COLO668 (cell line): ENCODE measurements around the gene CRTAC1.

Experiments used
- DNase-seq: peaks from one replicate; lab custom pipeline; 2025; ENCODE audit not compliant: unreplicated experiment; lab: John Stamatoyannopoulos, UW

CRTAC1 gene

DNA sequence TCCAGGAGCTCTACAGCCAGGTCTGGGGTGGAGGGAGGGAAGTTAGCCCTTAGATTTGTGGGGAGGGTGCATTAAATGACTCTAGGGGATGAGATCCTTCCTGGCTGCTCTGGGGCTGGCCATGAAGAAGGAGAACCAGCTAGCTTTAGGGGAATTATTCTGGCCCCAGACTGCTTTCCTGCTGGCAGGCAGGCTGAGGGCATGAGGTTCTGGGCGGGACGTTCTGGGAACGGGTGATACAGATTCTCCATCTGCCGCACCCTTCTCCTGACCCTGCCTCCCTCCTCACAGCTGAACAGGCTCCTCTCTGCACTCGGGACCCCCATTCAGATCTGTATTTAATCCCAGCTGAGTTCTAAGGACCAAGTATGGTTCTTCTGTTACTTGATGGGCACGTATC is 156.9 kb downstream of the CRTAC1 start:
- no peak for DNase-seq

DNA sequence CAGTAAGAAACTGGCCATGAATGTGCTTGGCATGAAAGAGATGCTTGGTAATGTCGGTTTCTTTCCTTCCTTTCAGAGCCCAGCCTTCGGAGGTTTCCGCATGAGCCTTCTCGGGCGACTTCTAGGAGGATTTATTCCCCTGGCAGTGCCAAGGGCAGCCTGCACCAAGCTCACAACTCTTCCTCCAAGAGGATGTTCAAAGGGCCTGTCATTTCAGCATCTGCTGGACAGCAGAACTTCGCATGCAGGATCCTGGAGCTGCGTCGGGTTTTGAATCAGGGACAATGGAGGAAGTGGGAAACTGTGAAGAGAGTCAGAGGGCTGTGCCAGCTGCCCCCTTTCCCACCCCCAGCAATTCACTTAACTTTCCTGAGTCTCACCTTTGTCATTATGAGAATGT is 159.4 kb downstream of the CRTAC1 start:
- DNase-seq = no peak

DNA sequence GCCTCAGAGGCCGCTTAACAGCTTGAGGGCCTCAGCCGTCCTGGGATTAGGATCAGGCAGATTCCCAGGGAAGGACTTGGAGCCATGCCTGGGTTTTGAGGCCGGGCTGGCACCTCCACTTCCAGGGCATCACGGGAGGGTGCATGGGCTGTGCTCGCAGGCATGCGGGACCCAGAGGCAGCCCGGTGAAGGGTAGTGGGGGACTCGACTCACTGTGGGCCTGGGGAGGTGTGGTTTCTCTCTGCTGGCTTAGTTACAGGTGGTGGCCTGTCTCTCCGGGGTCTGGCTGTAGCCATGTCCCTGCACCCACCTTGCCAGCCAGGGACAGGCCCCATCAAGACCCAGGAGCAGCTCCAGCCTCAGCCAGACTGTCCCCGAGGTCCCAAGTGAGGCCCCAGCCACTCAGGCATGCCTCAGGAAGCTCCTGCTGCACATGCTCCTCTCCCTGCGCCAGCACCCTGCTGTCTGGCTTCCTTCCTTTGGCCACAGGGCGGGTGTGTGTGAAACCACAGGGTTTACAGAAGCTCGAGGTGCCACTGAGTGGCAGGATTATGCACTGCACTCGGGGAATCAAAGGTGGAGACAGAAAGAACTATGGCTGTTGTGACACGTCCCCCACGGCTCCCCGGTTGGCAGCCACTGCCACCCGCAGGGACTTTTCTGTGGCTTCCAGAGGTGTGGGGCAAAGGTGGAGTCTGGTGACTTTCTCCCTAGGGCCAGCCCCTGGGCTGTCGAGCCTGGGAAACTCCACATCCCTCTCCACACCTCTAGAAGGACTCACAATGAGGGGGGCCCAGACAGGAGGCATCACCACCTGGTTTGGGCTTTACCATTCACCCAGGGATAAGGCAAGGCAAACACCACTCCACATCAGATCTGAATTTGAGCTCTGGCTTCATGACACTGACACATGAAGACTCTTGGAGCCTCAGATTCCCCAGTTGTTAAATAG is 161.1 kb downstream of the CRTAC1 start:
- DNase-seq = peak; percentile 83

DNA sequence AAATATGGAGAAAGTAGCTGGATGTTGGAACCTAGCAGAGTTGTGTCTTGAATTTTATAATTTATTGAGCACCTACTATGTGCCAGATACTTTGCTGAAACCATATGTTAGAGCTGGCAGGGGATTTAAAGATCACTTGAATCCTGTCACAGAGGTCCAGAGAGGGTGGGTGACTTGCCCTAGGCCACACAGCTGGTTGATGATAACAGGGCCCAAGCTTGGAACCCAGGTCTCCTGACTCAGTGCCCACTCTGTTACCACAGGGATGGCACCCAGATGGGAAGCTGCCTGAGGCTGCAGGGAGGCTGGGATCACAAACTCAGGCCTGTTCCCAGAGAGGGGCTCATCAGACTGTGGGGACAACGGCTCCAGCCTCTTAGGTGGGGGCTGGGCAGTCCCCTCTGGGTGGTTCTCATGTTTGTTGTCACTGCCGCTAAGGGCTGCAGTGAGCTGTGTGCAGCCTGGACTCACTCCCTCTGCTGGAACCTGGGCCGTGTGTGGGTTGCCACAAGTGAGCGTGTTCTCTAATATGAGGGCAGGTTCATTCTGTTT is 162.2 kb downstream of the CRTAC1 start:
- no peak for DNase-seq

DNA sequence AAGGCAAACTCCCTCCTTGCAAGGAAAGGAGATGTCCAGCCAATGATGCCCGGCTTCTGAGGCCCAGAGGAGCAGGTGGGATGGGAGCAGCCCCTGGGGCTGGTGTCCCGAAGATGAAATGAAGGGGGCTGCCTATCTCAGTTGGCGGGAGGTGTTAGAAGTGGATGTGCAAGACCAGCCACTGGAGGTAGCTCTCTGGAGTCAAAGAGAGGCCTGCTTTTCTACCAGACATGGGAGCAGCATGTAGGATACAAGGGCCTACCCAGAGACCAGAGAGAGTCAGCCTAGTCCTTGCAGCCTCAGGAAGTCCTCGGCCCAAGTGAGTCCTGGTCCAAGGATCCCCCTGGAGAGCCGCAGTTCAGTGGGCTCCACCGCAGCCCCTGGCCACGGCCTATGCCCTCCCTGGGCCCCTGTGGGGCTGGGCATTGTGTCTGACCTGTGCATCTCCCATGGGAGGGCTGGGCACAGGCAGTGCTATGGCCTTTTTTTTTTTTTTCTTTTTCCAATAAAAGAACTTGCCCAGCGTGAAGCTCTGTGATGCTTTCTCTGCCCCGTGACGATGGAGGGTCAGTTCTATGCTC is 163.1 kb downstream of the CRTAC1 start:
- no peak for DNase-seq

DNA sequence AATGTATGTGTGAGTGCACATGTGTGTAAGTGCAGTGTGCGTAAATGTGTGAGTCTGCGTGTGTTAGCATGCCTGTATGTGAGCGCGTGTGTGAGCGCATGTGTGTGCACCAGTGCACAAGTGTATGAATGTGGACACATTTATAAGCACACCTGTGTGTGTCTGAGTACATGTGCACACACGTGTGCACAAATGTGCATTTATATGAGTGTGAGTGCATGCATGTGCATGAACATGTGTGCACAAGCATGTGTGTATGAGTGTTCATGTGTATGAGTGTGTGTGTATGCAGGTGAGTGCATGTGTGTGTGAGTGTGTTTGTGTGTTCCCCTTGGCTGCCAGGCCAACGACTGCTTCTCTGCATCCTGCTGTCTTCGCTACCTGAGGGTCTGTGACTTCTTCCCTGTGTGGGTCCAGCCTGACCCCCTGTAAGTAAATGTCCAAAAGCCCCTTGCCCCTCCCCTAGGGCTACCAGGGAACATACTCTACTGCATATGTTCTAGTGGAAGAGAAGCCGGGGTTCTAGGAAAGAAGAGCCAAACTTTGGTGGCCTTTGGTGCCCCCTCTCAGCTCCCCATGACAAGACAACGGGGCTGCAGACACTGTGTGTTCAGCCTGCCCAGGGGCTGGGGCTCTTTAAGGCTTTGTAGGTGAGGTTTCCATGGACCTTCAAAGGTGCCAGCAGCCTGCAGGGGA is 163.7 kb downstream of the CRTAC1 start:
- no peak for DNase-seq

DNA sequence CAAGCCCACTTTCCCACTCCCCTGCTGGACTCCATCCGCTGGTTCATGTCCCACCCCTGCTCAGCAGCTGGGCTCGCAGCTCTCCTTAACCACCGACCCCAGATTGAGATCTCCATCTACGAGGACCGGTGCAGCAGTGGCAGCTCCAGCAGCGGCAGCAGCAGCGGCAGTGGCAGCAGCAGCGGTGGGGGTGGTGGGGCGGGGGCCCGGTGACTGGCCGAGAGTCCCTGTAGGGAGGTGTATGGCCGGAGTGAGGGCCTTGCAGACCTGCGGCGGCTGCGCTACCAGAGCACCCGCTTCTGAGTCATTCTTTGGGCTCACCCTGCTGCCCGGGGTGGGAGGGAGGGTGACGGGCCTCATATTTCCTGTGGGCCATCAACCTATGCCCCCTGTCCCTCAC is 164.9 kb downstream of the CRTAC1 start:
- DNase-seq = no peak

DNA sequence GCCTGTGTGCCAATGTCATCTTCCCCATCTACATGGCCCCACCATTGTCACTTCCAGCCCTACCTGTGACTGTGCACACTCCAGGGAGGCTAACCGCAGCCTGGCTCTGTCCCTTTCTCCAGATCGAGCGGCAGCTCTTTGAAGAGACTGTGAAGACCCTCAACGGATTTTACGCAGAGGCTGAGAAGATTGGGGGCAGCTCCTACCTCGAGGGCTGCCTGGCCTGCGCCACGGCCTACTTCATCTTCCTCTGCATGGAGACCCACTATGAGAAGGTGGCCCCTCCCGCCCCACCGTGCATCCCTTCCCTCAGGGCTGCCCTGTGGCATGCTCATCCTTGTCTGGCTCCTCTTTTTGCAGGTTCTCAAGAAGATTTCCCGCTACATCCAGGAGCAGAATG is 166.6 kb downstream of the CRTAC1 start:
- no peak for DNase-seq

DNA sequence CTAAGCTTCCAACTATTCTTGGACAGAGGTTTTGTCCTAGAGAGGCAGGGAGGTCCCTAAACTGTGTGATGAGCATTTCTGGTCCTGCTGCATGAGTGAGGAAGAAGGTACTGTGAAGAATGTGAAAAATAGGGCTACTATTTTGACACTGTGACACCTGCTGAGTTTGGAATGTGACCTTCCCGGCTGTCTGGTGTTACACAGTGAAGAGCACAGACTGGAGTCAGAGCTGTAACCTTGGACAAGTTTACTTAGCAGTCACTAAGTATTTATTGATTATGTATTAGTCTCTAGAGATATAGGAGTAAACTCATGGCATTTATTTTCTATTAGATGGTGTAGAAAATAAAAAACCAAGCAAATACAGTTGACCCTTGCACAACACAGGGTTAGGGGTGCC is 168.5 kb downstream of the CRTAC1 start:
- DNase-seq = no peak

DNA sequence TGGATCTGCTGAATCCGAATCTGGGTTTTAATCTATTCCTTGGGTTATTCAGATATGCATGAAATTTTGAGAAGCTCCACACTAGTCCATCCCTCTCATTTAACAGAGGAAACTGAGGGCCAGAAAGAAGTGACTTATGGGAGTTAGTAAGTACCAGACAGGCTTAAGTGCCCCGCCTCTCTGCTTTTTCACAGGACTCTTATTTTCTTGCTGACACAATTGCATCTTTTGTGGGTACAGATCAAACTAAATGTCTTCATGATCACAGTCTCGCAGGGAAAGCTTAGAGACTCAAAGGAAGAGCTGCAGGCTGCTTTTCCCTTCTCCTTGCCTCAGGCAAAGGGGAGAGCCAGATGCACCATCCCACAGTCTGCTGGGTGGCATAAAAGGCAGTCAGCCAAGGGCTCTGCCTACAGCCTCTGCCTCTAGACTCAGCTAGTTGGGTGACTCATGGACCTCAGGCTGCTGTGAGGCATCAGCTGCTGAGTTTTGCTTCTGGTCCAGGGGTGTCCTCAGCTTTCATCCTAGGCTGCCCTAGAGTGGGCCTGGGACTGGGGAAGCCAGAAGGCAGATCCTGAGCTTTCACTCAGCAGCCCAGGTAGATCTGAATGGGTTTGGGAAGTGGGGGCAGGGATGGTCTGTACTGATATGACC is 169.2 kb downstream of the CRTAC1 start:
- no peak for DNase-seq

DNA sequence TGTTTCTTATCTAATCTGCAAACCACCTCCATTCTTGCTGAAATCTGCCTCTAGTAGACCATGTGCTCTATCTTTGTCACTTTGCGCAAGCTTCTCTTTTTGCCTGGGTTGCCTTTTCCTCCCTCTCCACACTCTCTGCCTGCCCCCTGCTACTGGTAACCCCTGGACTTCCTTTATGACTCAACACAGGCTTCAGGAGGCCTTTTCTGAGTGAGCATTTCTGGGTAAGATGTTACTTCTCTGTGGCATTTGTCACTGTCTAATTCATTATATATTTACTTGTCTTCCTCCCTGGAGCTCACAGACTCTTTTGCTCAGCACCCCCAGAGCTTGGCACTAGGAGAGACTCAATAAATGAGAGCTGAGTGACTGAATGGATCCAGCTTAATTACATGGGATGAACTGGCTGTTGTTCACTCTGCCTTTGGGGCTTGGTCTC is 172.4 kb downstream of the CRTAC1 start:
- no peak for DNase-seq

DNA sequence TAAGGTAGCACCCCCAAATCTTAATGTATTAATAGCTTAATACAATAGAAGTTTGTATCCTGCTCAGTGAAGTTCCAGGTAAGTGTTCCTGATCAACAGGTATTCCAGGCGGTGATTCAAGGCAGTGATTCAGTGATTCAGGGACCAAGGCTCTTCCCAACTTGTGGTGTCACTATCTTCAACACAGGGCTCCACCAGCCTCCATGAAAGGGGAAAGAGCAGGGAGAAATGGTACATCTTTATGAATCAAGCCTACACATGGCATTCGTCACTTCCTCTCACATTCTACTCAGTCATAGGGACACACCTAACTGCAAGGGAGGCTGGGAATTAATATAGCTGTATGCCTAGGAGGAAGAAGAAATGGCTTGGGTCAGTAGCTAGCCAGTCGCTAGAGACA is 175.7 kb downstream of the CRTAC1 start:
- DNase-seq = no peak

DNA sequence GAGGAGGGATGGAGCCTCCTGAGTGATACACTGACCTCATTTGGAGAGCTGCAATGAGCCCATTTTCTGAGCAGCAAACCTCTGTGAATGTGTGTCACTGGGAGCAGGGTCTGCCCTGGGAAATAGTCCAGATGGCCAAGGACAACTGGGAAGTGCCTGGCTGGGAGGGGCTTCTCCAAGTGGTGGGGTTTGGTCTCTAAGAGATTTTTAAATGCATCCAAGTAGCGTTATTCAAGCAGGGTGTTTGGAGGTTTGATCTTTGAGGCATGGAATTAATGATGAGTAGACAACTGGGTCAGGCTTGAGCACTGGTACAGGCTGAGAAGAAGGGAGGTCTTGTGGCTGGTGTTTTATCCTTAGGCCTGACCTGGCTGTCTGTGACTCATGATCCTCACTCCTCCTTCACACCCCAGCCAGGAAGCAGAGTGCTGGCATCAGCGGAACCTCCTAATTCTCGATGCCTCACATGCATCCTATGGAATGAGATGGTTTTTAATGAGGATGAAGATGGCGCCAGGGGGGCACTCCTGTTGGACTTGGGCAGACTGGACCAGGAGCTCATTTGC is 177.5 kb downstream of the CRTAC1 start:
- no peak for DNase-seq

DNA sequence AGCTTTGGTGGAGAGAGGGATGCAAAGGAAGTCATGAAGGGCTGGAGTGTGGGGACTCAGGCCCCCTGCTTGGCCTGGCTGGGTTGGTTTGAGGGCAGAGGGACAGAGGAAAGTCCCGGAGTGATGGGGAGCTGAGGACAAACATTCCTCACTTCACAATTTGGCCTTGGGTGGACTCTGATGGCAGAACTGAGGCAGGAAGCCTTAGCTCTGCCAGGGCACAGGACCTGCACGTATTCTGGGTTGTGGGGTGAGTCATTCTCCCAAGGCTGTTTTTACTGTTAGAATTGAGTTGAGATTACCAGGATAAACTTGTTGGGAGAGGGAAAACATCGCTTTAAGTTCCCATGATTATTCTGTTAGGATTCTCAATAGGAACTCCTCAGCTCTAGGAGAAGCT is 178.1 kb downstream of the CRTAC1 start:
- no peak for DNase-seq

DNA sequence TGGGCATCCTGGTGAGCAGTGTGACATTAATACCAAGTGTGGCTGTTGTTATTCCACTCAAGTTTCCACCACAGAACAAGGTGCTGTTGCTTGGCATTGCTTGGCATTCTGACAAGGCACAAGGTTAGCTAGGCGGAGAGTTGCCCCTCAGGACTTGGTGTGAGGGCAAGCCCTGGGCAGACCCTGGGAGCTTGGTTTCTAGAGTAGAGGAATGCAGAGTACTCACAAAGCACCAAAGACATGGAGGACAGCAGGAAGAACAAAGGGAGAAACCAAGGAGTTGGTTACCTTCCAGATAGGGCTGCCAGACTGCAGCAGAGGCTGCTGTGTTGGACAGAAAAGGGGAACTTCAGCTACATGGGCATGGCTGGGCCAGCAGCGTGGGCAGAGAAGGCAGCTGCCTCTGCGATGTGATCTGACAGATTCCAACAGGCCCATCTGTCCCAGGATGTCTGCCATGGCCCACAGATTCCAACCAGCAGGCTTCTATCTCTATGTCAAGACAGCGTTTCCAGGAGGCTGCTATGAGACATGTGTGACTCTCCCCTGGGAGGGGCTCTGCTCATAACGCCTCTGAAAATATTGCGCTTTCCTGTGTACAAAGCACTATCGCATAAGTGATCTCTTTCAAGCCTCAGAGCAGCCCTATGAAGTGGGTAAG is 178.9 kb downstream of the CRTAC1 start:
- no peak for DNase-seq

DNA sequence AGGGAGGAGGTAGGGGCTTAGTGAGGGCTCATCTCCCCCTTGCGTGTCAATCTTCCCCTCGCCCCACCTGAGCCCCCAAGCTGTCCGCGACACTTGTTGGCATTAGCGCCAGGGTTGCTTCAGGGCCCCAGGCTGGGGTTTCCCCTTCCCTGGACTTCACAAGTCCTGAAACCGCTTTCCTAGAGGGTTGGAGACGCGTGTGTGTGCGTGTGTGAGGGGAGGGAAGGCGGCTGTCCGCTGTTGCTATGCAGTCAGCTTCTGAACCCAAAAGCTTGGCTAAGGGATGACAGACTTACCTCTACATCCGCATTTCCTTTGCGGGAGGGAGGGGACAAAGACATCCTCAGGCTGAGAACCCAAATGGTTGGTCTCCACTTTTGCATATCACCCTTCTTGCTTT is 180.0 kb downstream of the CRTAC1 start:
- DNase-seq = peak; percentile 28

DNA sequence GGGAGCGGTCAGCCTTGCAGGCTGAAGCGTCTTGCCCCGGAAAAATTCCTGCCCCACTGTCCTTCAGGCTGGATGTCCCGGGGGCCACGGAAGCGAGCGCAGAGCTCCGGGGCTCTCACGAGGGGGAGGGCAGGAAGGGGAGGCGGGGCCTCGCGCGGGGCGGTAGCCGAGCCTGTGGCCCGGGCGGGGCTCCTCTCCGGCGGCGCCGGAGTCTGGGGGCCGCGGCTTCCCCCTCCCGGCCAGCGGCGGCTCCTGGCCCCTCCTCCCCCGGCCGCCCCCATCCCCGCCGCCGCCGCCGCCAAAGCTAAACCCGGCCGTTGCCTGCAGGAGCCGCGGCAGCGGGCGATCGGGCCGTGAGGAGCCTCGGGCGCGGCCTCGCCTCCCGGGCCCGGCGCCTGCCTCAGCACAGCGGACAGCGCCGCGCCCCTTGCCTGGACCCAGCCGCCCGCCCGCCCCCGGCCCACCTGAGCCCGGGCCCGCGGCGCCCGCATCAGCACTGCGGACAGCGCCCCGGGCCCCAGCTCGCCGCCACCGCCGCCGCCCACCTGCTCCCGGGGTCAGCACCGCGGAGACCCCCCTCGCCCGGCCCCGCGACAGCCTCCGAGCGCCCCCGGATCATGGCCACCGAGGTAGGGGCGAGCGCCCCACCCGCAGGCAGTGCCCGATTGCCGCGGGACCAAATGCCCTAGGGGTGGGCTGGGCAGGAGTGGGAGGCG is 180.6 kb downstream of the CRTAC1 start, which contains the start of gene GOLGA7B:
GOLGA7B (plus strand) TSS at position 157 of the 716 bp plus-strand sequence; CDS start at position 618, 461 bp downstream.
- DNase-seq = peak; percentile 76

DNA sequence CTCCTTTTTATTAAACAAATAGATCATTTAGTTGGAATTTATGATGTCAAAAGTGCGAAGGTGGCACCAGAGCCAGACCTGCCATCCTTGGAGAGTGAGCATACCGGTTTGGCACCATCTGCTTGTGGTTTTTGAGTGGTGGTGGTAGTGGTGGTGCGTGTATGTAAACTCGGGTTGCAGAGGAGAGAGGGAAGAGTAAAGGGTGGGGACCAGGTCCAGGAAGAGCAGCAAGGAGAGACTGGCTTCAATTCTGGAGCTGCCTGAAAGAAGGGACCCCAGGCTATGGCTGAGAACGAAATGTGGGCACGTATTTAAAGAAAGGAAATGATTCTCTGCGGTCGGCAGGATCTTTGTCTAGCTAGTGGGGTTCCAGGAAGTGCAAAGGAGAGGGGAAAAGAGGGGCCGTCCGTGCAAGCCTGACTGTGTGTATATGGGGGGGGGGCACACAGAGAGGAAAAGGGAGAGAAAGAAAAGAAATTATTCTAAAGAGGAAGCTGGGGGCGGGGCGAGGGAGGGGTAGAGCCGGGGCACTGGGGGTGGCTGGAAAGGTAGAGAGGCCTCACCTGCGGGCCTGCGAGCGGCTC is 181.2 kb downstream of the CRTAC1 start:
- DNase-seq = peak; percentile 87

DNA sequence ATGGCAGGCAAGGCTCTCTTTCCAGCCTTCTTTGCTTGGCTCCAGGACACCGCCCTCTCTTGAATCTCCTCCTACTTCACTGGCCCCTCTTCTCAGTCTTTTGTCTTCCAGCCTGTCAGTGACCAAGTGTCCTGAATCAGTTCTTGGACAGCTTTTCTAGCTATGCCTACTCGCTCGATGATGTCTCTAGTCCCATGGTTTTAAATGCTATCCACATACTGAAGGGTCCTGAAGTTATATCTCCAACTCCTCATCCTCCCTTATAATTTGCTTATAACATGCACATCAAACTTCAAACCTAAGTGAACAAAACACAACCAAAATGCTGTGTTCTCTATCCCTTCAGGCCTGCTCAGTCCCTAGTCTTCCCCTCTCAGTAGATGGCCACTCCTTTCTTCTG is 185.7 kb downstream of the CRTAC1 start:
- no peak for DNase-seq
